ENCODE data around the gene PTH1R.

DNA sequence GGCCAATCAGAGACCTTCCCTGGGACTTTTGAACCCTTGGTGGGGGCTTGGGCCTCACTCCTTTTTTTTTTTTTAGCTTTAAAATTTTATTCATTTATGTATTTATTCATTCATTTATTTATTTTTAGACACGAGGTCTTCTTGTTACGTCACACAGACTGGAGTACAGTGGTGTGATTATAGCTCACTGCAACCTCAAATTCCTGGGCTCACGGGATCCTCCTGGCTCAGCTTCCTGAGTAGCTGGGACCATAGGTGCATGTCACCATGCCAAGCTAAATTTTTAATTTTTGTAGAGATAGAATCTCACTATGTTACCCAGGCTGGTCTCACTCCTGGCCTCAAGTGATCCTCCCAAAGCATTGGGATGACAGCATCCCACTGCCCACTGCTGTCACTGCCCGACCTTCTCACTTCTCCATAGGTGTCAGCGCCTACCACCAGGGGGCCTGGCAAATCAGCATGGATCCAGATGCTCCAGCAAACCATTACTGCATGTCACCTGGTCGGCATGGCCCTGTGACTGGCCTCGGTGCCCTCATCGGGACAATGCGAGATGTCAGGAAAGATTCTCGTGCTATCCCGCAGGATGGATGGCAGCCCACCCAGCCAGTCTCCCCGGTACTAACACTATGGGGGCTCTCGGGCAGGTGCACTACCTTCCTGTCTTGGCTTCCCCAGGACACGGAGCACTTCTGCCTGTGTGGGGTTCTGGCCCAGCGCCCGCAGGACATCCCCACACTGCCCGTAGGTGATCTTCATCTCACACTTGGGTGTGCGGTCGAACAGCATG lies 17.3 kb upstream of the PTH1R start:
- TF ChIP-seq EP300 (IDR thresholded peaks at IDR 0.05) = no peak
- TF ChIP-seq, protein P1, sequence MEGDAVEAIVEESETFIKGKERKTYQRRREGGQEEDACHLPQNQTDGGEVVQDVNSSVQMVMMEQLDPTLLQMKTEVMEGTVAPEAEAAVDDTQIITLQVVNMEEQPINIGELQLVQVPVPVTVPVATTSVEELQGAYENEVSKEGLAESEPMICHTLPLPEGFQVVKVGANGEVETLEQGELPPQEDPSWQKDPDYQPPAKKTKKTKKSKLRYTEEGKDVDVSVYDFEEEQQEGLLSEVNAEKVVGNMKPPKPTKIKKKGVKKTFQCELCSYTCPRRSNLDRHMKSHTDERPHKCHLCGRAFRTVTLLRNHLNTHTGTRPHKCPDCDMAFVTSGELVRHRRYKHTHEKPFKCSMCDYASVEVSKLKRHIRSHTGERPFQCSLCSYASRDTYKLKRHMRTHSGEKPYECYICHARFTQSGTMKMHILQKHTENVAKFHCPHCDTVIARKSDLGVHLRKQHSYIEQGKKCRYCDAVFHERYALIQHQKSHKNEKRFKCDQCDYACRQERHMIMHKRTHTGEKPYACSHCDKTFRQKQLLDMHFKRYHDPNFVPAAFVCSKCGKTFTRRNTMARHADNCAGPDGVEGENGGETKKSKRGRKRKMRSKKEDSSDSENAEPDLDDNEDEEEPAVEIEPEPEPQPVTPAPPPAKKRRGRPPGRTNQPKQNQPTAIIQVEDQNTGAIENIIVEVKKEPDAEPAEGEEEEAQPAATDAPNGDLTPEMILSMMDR (IDR thresholded peaks at IDR 0.05) = peak in 1 of 4 experiments; percentile 38
- no peak for TF ChIP-seq POLR2A (IDR thresholded peaks at IDR 0.05)

Data from gastroesophageal sphincter (tissue), 3 donors.